Tibial nerve (tissue), 4 donors: ENCODE results near the gene ST3GAL6.

Experiments used
- EP300 ChIP-seq, 2 donors: sonication (generic); formaldehyde crosslinking; IDR thresholded peaks; one replicate each; pipeline ENCODE4 v1.6.1; 2017; ENCODE audit warnings: antibody characterized with exemption in 2 of 2, mild to moderate bottlenecking in 1 of 2
- POLR2A ChIP-seq, 2 donors: fragments of 450-650 bp; IDR thresholded peaks; one replicate each; pipeline ENCODE4 v1.6.1; 2017; ENCODE audit warnings: antibody characterized with exemption in 2 of 2, mild to moderate bottlenecking in 2 of 2, moderate library complexity in 2 of 2
- TF ChIP-seq, protein P1 (sequence below), 5 experiments: fragments of 200-600 bp in 3 of 5; fragments of 450-650 bp in 2 of 5; sonication (generic) in 3 of 5; IDR thresholded peaks; one replicate each; pipeline ENCODE4 v1.5.1; 2016 to 2019; ENCODE audit warnings: antibody characterized with exemption in 5 of 5, mild to moderate bottlenecking in 3 of 5, moderate library complexity in 2 of 5

DNA sequence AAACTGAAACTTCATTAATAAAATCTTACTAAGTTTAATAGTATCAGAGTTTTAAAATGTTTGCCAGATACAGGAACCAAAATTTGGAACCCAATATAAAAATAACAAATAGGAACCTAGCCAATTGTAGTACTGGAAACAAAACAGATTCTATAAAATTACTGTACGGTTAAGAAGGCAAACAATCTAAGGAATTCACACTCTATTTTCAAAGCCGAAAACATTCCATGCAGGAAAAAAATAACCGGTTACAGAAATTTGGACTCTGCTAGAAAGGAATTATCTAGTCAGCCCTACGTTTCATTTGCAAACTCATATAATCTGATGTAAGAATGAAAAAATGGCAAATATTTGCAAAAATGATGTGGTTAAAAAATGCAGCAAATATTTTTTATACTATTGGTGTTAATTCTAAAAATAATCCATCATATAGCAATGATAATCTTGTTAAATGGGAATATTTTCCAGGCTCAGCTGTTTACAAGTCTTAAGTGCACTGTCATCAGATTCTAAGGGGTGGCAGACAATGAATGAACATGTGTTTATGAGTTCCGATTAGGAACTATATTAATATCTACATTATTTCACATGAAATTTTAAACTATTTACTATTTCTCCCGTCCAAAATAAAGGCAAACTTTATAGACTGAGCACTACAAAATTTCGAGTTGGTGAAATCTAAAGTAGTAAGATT is 80.3 kb downstream of the ST3GAL6 start:
- TF ChIP-seq, protein P1, sequence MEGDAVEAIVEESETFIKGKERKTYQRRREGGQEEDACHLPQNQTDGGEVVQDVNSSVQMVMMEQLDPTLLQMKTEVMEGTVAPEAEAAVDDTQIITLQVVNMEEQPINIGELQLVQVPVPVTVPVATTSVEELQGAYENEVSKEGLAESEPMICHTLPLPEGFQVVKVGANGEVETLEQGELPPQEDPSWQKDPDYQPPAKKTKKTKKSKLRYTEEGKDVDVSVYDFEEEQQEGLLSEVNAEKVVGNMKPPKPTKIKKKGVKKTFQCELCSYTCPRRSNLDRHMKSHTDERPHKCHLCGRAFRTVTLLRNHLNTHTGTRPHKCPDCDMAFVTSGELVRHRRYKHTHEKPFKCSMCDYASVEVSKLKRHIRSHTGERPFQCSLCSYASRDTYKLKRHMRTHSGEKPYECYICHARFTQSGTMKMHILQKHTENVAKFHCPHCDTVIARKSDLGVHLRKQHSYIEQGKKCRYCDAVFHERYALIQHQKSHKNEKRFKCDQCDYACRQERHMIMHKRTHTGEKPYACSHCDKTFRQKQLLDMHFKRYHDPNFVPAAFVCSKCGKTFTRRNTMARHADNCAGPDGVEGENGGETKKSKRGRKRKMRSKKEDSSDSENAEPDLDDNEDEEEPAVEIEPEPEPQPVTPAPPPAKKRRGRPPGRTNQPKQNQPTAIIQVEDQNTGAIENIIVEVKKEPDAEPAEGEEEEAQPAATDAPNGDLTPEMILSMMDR (IDR thresholded peaks at IDR 0.05), result no peak
- TF ChIP-seq POLR2A (IDR thresholded peaks at IDR 0.05) (no peak), EP300 (IDR thresholded peaks at IDR 0.05) (no peak)
